Measurements from ENCODE around the gene KSR2. TPM values are rescaled to one million over a fixed set of nuclear protein-coding genes. Genes with fewer than 3 reads are reported as not detected.

The KSR2 gene
- total RNA-seq, 1 experiment from 2014 or later: not detected

DNA sequence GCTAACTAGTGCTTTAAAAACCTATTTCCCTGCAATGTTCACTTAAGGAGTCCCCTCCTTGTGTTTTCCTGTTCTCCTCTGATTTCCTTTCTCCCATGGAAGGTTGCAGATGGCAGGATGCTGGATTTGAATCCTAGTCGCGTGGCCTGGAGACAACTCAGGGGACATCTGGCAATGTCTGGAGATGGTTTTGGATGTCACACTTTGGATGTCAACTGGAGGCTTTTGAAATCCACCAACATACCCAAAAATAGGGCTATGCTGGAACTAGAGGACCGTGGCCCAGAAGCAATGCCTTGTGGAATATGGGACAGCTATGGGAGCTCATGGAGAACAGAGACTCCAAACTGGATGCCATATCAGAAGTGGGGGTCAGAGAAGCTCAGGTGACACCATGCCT, 511.6 kb downstream of the KSR2 start:
- CTCF ChIA-PET: no interaction called here
- intact Hi-C loops (cut with micrococcal nuclease; ENCODE audit: unreplicated experiment): no loop called here
- H3K27ac ChIP-seq (ENCODE audit: low read depth, low read length, poor library complexity, severe bottlenecking): no peak overlapping the region
- no peak for DNase-seq (ENCODE audit: low spot score)
- BruUV-seq (replicated peaks): no TSS peak
- peaks cover 3% of the 10 kb centered on the region for H3K27me3 ChIP-seq (replicated peaks; ENCODE audit: insufficient read depth, low read depth, low read length, poor library complexity)
- no peak overlapping the region for H3K4me3 ChIP-seq (ENCODE audit: low read depth, low read length, poor library complexity, severe bottlenecking)
- no peaks in the 10 kb centered on the region for H3K36me3 ChIP-seq (ENCODE audit: insufficient read depth, low read length, poor library complexity, severe bottlenecking)
- POLR2A ChIA-PET (ENCODE audit: low non-redundant PET): no interaction called here
- no peaks in the 10 kb centered on the region for H3K9me3 ChIP-seq (ENCODE audit: low read depth, low read length, poor library complexity, severe bottlenecking)
- no peaks in the 10 kb centered on the region for H3K4me1 ChIP-seq (ENCODE audit: insufficient read depth, low read length, poor library complexity, severe bottlenecking)
- TF ChIP-seq EZH2 (IDR thresholded peaks at IDR 0.05; ENCODE audit: borderline replicate concordance, low read depth, low read length, poor library complexity, severe bottlenecking): no peak
- TF ChIP-seq, protein P1, sequence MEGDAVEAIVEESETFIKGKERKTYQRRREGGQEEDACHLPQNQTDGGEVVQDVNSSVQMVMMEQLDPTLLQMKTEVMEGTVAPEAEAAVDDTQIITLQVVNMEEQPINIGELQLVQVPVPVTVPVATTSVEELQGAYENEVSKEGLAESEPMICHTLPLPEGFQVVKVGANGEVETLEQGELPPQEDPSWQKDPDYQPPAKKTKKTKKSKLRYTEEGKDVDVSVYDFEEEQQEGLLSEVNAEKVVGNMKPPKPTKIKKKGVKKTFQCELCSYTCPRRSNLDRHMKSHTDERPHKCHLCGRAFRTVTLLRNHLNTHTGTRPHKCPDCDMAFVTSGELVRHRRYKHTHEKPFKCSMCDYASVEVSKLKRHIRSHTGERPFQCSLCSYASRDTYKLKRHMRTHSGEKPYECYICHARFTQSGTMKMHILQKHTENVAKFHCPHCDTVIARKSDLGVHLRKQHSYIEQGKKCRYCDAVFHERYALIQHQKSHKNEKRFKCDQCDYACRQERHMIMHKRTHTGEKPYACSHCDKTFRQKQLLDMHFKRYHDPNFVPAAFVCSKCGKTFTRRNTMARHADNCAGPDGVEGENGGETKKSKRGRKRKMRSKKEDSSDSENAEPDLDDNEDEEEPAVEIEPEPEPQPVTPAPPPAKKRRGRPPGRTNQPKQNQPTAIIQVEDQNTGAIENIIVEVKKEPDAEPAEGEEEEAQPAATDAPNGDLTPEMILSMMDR (conservative IDR thresholded peaks at IDR 0.05; ENCODE audit: low read depth, low read length): no peak

DNA sequence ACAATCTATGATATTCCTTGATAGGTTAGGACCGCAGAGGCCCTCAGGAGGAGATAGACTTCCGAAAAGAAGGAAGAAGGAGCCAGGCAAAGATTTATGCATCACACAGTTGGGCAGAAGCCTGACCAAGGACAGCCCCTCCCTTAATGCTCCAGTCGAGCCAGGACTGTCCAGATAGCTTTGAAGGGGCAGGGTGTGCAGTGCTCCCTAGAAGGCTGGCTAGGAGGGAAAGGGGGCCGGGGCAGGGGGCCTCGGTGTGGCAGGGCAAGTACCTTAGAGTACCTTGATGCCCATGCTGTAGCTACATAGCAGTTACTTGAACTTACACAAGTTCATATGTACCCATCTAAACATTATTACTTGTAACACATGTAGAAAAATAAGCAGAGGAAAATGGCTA, 512.7 kb downstream of the KSR2 start:
- Histone ChIP-seq H3K36me3 (ENCODE audit: insufficient read depth, low read length, poor library complexity, severe bottlenecking) (no peaks in the 10 kb centered on the region), H3K27ac (ENCODE audit: low read depth, low read length, poor library complexity, severe bottlenecking) (no peak overlapping the region), H3K27me3 (replicated peaks; ENCODE audit: insufficient read depth, low read depth, low read length, poor library complexity) (peaks cover 3% of the 10 kb centered on the region), H3K9me3 (ENCODE audit: low read depth, low read length, poor library complexity, severe bottlenecking) (no peaks in the 10 kb centered on the region), H3K4me3 (ENCODE audit: low read depth, low read length, poor library complexity, severe bottlenecking) (no peak overlapping the region), H3K4me1 (ENCODE audit: insufficient read depth, low read length, poor library complexity, severe bottlenecking) (no peaks in the 10 kb centered on the region)
- CTCF ChIA-PET: no interaction called here
- BruUV-seq (replicated peaks): no TSS peak
- TF ChIP-seq, protein P1 (conservative IDR thresholded peaks at IDR 0.05; ENCODE audit: low read depth, low read length): no peak
- TF ChIP-seq EZH2 (IDR thresholded peaks at IDR 0.05; ENCODE audit: borderline replicate concordance, low read depth, low read length, poor library complexity, severe bottlenecking): no peak
- POLR2A ChIA-PET (ENCODE audit: low non-redundant PET): no interaction called here
- DNase-seq (ENCODE audit: low spot score): no peak
- intact Hi-C loops (cut with micrococcal nuclease; ENCODE audit: unreplicated experiment): no loop called here

DNA sequence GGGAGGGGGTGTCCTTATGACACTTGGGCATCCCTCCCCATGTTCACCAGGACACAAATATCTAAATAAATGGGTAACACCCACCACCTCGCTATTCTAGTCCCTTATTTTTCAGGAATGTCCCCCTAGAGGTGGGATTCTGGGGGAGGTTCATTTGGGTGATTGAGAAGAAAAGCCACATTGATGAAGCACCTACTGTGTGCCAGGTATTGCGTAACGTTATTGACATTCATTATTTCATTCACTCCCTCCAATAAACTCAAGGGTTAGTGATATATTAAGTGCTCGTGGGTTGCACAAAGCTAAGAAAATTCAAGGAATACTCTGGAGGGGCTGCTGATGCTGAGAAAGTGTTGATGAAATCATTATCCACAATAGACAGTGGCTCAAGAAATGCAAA, 514.8 kb downstream of the KSR2 start:
- no TSS peak for BruUV-seq (replicated peaks)
- ChIA-PET CTCF (no interaction called here), POLR2A (ENCODE audit: low non-redundant PET) (no interaction called here)
- Histone ChIP-seq H3K4me1 (ENCODE audit: insufficient read depth, low read length, poor library complexity, severe bottlenecking) (no peaks in the 10 kb centered on the region), H3K4me3 (ENCODE audit: low read depth, low read length, poor library complexity, severe bottlenecking) (no peak overlapping the region), H3K27me3 (replicated peaks; ENCODE audit: insufficient read depth, low read depth, low read length, poor library complexity) (no peaks in the 10 kb centered on the region), H3K27ac (ENCODE audit: low read depth, low read length, poor library complexity, severe bottlenecking) (no peak overlapping the region), H3K9me3 (ENCODE audit: low read depth, low read length, poor library complexity, severe bottlenecking) (no peaks in the 10 kb centered on the region), H3K36me3 (ENCODE audit: insufficient read depth, low read length, poor library complexity, severe bottlenecking) (no peaks in the 10 kb centered on the region)
- intact Hi-C loops (cut with micrococcal nuclease; ENCODE audit: unreplicated experiment): no loop called here
- no peak for TF ChIP-seq EZH2 (IDR thresholded peaks at IDR 0.05; ENCODE audit: borderline replicate concordance, low read depth, low read length, poor library complexity, severe bottlenecking)
- TF ChIP-seq, protein P1 (conservative IDR thresholded peaks at IDR 0.05; ENCODE audit: low read depth, low read length): no peak
- no peak for DNase-seq (ENCODE audit: low spot score)

All from A673 (cell line).